ENCODE results near the gene SERPINA10.
"Not testable (repeated sequence)": the region's sequence is repeated elsewhere in the genome, so short reads cannot be mapped to it uniquely, and the experiment has no call there.

DNA sequence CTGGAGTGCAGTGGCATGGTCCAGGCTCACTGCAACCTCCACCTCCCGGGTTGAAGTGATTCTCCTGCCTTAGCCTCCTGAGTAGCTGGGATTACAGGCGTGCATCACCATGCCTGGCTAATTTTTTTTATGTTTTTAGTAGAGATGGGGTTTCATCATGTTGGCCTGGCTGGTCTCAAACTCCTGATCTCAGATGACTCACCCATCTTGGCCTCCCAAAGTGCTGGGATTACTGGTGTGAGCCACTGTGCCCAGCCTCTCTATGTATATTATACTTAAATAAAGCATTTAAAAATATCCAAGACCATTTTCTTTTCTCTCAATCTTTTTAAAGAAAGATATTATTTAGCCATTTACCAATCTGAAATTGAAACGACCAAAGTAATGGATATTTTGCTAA lies 28.9 kb downstream of the SERPINA10 start:
- TF ChIP-seq CTCF (IDR thresholded peaks at IDR 0.05; ENCODE audit: poor library complexity, severe bottlenecking); TAF1 (IDR thresholded peaks at IDR 0.05; ENCODE audit: low read depth); EZH2 (IDR thresholded peaks at IDR 0.05; ENCODE audit: borderline replicate concordance, insufficient read depth, low read length, poor library complexity, severe bottlenecking); MXI1 (conservative IDR thresholded peaks at IDR 0.05; ENCODE audit: poor library complexity, severe bottlenecking); RAD21 (conservative IDR thresholded peaks at IDR 0.05); POLR2AphosphoS5 (IDR thresholded peaks at IDR 0.05); EP300 (conservative IDR thresholded peaks at IDR 0.05; ENCODE audit: poor library complexity, severe bottlenecking): not testable (repeated sequence)
- TF ChIP-seq, protein P1, sequence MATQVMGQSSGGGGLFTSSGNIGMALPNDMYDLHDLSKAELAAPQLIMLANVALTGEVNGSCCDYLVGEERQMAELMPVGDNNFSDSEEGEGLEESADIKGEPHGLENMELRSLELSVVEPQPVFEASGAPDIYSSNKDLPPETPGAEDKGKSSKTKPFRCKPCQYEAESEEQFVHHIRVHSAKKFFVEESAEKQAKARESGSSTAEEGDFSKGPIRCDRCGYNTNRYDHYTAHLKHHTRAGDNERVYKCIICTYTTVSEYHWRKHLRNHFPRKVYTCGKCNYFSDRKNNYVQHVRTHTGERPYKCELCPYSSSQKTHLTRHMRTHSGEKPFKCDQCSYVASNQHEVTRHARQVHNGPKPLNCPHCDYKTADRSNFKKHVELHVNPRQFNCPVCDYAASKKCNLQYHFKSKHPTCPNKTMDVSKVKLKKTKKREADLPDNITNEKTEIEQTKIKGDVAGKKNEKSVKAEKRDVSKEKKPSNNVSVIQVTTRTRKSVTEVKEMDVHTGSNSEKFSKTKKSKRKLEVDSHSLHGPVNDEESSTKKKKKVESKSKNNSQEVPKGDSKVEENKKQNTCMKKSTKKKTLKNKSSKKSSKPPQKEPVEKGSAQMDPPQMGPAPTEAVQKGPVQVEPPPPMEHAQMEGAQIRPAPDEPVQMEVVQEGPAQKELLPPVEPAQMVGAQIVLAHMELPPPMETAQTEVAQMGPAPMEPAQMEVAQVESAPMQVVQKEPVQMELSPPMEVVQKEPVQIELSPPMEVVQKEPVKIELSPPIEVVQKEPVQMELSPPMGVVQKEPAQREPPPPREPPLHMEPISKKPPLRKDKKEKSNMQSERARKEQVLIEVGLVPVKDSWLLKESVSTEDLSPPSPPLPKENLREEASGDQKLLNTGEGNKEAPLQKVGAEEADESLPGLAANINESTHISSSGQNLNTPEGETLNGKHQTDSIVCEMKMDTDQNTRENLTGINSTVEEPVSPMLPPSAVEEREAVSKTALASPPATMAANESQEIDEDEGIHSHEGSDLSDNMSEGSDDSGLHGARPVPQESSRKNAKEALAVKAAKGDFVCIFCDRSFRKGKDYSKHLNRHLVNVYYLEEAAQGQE (IDR thresholded peaks at IDR 0.05; ENCODE audit: borderline replicate concordance): not testable (repeated sequence)

Data from neural cell (in vitro differentiated cells).